ENCODE measurements around the gene MYO6. TPM values are rescaled to one million over a fixed set of nuclear protein-coding genes. Genes with fewer than 3 reads are reported as not detected.
A peak's percentile ranks its signal among the peaks of the same experiment; 100 is the strongest.

MYO6 gene
- polyA plus RNA-seq, 5 donors = 21.4 to 32.1 (median 26.6) TPM

DNA sequence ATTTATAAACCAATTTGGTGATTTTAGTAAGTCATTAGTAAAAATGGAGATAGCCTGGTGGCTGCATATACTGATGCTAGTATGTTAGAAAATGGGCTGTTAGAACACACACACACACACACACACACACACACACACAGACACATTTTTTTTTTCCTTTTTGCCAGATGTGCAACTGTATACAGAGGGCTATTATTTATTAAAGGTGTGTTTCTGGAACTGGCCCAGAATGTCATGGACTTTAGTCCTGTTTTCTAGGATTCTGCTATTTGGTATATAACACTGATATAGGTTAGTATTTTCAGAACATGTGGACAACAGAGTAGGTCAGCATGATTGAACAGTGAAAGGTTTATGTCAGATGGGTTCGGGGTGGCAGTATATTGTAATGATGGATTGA, 12.4 kb downstream of the MYO6 start:
- no peak for DNase-seq

DNA sequence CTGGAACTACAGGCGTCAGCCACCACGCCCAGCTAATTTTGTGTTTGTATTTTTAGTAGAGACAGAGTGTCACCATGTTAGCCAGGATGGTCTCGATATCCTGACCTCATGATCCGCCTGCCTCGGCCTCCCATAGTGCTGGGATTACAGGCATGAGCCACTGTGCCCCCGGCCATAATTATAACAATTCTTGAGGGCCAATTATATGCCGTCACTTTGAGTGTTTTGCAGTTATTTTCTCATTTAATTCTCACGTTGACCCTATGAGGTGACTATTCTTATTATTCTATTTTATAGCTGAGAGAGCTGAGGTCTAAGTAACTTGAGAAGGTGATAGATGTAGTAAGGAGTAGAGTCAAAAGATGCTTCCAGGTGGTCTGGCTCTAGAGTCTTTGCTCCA, 13.0 kb downstream of the MYO6 start:
- DNase-seq = no peak

DNA sequence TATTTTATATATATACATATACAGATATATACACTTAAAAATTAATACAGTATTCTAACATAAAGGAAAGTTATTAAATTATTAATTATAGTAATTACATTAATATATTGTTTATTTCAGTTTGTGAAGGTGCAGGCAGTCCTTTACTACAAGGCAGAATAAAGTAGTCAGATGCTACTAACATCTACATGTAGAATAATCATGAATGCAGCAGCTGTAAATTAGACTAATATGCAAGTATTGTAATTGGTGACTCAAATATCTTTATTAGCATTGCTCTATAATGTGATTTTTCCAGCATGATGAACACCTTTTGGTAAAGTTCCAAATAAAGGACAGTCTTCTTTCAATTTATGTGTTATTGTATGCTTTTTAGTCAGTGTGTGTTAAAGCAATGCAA, 17.3 kb downstream of the MYO6 start:
- DNase-seq = no peak

DNA sequence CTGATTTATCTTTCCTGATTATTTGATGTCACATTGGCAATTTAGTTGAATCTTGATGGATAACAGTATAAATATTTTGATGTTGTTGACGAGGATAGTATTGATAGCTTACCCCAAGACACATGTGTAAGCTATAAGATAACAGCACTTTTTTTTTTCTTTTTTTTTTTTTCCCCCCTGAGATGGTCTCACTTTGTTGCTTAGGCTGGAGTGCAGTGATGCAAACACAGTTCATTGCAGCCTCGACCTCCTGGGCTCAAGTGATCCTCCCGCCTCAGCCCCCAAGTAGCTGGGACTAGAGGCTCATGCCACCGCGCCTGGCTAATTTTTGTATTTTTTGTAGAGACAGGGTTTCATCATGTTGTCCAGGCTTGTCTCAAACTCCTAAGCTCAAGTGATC, 21.8 kb downstream of the MYO6 start:
- no peak for DNase-seq

DNA sequence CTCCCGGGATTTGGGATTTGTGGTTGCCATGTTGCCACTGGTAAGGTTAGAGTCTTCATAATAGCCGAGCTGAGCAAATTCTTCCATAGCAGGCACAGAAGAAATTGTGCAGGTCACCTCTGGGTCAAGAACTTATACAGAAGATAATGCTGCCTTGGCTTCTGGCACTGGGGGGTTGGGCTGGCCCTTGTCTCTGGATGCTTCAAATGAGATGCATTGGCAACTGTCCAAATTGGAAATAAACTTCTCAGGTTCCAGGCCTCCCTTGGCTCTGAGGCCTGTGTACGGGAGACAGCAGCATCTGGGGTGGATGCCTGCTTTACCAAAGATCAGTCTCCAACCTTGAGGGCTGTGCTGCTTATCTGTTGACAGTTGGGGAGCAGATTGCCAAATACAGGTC, 26.2 kb downstream of the MYO6 start:
- DNase-seq = no peak

DNA sequence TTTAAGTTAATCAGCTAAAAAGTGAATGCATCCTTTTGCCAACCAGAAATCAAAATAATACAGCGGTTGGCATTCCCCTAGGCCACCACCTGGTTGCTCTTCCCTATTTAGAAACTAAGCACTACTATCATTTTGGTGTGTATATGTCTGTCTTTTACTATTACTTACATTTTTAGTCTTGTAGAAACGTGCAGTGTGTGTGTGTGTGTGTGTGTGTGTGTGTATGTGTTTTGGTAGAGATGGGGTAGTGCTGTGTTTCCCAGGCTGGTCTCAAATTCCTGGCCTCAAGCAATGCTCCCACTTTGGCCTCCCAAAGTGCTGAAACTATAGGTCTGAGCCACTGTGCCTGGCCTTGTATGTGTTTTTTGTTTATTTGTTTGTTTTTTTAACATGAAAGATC, 27.4 kb downstream of the MYO6 start:
- no peak for DNase-seq

DNA sequence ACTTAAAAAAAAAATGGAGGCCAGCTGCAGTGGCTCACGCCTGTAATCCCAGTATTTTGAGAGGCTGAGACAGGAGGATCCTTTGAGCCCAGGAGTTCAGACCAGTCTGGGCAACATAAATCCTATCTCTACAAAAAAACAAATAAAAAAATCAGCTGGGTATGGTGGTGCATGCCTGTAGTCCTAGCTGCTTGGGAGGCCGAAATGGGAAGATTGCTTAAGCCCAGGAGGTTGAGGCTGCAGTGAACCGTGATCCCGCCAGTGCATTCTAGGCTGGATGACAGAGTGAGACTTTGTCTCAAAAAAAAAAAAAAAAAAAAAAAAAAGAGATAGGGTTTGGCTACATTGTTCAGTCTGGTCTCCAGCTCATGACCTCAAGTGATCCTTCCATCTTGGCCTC, 29.7 kb downstream of the MYO6 start:
- DNase-seq = no peak

DNA sequence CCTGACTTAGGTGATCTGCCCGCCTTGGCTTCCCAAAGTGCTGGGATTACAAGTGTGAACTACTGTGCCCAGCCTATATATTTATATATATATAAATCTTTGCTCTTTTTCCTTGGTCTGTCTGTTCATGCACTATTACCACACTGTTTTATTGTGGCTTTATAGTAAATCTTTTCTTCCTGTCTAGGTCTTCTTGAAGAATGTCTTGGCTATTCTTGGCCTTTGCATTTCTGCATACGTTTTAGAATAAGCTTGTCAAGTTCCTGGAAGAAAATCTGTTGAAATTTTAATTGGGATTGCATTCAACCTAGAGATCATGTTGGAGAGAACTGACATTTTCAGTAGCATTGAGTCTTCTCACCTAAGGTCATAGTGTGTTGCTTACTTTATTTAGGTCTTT, 37.1 kb downstream of the MYO6 start:
- no peak for DNase-seq

DNA sequence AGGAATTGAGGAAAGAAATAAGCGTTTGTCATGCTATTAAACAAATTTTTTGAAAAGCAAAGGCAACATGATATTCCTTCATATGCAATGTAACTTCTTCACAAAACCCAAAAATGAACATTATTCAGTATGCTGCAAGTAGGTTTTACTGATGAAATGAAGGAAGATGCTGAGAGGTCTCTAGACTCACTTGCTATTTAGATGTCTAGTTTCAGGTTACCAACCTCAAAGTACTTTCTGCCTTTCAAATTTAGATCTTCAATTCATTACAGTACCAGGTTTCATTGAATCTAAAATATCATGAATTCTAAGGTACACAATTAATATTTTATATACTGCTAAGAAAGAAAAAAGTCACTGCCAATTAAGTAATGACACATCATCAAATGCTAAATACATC, 39.9 kb downstream of the MYO6 start:
- no peak for DNase-seq

DNA sequence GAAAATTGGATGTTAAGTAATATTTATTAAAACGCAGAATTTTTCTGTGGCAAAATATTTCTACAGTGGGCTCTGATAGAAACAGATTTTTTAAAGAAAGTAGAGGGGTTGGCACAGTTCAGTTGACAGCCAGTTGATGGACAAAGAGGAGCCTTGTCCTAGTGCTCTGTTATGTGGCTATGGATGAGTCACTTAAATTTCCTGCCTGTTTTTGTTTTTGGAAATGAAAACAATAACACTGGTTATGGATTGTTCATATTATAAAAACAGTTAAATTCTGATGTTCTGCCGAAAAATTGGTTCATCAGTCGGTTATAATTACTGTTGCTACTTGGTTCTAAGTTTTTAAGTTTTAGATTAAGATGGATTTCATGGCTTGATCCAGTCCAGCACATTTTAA, 42.8 kb downstream of the MYO6 start:
- no peak for DNase-seq

DNA sequence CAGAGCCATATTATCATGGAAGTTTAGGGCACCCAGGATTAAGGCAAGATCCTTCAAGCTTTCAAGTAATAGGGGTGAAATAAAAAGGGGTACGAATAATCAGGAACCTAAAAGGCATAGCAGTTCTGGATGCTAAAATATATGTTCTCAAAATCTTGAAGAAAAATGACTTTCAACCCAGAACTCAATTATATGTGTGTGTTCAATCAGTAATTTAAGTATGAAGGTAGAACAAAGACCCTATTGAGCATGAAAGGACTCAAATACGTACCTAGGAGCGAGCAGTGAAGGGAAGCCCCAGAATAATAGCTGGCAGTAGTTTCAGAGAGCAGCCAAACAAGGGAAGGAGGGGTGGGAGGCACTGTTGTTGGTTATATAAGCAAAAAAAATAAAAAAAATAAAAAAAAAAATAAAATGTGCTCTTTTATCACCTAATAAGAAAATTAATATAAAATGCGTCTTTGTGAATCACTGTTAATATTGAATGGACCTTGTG, 45.4 kb downstream of the MYO6 start:
- DNase-seq = no peak

DNA sequence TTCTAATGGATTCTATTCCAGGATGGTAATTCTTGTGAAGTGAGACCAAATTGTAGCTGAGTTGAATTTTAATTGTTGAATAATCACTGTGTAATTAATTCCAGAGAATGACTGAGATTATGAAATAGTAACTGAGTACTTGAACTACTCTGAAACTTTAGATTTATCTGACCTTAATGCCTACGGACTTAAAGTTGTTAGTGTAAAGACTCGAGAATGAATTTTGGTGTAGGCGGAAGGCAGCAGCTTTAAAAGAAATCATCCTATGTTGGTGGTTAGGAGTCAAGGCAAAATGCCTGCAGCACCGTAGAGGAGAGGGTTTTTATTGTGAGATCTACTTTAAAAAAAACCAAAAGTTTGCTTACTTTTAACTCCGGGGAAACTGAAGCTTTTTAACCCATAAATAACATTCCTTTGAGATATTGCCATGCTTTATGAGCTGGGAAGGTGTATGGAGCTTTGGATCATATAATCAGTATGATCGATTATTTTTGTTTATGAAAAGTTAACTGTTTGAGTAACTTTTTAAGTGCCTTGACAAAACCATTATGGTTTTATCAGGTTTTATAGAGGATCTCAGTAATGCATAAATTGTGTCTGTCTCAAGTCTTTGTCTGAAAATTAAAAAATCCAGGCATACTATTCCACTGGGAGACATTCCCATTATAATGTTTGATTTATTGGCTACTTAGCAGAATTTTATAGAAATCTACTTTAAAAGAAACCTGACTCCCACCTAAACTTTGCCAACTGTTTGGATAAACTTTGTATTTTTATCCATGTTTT, 46.1 kb downstream of the MYO6 start:
- no peak for DNase-seq

DNA sequence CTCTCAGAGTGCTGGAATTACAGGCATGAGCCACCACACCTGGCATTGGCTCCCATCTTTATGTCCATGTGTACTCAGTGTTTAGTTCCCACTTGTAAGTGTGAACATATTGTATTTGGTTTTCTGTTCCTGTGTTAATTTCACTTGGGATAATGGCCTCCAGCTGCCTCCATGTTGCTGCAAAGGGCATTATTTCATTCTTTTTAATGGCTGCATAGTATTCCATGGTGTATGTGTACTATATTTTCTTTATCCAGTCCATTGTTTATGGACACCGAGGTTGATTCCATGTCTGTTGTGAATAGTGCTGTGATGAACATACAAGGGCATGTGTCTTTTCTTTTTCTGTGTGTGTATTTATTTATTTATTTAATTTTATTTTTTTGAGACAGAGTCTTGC, 47.7 kb downstream of the MYO6 start:
- DNase-seq = no peak

DNA sequence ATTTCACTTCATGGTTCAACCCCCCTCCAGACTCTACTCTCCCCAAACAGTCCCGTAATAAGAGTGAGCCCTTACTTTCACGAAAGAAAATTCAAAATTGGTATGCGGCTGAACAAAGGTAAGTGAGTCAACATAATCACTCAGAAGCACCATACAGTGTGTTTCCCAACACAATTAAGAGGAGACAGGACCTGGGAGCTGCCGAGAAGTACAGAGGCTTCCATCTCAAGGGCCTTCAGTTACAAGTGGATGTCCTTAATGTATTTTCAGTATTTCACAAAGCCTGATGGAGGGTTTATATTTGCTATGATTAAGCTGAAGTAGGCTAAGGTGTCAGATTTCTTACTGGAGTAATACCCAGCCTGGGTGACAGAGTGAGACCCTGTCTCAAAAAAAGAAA, 51.1 kb downstream of the MYO6 start:
- peak; percentile 3 to 11 for DNase-seq

DNA sequence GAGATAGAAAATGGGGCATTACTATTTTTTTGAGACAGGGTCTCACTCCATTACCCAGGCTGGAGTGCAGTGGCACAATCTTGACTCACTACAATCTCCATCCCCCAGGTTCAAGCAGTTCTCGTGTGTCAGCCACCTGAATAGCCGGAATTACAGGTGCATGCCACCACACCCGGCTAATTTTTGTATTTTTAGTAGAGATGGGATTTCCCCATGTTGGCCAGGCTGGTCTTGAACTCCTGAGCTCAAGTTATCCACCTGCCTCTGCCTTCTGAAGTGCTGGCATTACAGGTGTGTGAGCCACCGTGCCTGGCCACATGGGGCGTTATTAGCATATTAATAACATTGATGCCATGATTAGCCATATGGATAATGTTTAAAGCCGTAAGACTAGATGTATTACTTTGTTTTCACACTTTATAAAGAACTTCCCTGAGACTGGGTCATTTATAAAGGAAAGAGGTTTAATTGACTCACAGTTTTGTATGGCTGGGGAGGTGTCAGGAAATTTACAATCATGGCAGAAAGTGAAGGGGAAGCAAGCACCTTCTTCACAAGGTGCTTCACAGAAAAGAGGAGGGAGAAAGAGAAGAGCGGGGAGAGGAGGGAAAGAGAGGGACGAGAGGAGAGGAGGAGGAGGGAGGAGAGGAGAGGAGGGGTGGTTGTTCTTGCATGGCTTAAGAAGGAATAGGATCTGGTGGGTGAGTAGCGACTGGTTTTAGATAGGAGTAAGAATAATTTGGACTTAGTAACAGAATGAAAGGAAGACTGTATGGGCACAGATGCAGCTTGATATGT, 51.9 kb downstream of the MYO6 start:
- DNase-seq = no peak

DNA sequence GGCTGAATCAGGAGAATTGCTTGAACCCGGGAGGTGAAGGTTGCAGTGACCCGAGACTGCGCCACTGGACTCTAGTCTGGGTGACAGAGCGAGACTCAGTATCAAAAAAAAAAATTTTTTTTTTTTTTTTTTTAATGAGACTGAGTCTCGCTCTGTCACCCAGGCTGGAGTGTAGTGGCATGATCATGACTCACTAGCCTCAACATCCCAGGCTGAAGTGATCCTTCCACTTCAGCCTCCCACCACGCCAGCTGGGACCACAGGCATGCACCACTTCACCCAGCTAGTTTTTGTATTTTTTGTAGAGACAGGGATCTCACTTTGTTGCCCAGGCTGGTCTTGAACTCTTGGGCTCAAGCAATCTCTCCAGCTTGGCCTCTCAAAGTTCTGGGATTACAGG, 53.3 kb downstream of the MYO6 start:
- DNase-seq = no peak

DNA sequence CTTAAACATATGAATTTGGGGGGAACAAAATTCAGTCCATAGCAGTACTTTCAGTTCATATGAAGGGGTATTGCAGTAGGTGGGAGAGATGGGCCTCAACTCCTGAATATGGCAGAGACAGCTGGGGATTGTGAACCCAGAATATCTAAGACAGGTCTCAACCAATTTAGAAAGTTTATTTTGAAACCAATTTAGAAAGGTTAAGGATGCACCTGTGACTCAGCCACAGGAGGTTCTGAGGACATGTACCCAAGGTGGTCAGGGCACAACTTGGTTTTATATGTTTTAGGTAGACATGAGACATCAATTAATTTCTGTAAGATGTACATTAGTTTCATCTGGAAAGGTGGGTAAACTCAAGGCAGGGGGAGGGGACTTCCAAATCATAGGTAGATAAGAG, 59.5 kb downstream of the MYO6 start:
- DNase-seq = no peak

DNA sequence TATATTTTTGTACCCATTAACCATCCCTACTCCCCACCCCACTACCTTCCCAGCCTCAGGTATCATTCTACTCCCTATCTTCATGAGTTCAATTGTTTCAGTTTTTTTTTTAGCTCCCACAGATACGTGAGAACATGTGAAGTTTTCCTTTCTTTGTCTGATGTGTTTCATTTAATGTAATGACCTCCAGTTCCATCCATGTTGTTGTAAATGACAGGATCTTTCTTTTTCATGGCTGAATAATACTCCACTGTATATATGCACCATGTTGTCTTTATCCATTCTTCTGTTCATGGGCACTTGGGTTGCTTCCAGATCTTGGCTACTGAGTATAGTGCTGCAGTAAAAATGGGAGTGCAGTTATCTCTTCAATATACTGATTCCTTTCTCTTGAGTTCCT, 63.5 kb downstream of the MYO6 start:
- DNase-seq = no peak

DNA sequence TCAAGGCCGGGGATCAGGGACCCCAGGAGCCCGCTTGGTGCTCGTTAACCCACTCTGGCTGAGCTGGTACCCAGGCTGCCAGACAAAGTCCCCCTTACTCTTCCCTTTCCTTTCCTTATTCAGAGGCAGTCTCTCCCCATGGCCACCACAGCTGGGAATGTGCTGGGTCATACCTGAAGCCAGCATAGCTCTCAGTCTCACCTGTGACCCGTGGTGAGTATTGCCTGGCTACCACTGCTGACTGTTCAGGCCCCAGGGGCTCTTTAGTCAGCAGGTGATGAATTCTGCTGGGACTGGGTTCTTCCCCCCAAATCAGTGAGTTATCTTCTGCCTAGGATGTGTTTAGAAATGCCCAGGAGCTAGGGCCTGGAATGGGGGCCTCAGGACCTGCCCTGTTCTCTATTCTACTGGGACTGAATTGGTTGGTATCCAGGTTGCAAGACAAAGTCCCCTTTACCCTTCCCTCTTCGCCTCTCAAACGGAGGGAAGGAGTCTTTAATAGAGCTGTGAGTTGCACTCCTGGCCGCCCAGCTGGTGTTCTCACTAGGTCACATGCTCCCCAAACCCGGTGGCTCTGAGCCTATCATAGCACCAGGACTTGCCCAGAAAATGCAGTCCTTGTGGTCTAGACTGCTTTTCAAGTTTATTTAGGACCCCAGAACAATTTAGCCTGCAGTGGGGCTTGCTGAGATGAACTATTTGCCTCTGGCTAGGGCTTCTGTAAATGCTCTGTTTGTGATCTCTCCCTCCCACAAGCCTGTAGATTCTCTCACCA, 64.6 kb downstream of the MYO6 start:
- DNase-seq = no peak

DNA sequence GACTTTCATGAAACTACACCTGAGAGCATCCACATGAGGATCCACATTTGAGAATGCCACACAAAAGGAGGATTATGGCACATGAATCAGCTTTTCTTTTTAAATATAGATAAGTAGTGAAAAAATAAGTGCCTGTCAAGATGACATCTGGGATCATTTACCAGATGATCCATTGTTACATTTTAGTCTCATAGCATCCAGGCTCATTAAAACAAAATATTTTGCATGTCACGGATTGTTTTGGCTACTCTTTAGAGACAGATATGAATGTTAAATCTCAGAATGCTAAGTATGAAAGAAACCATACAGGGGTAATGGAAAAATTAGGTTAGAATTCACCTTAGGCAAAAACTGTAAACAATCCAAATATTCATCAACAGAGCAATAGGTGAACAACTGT, 66.7 kb downstream of the MYO6 start:
- no peak for DNase-seq

DNA sequence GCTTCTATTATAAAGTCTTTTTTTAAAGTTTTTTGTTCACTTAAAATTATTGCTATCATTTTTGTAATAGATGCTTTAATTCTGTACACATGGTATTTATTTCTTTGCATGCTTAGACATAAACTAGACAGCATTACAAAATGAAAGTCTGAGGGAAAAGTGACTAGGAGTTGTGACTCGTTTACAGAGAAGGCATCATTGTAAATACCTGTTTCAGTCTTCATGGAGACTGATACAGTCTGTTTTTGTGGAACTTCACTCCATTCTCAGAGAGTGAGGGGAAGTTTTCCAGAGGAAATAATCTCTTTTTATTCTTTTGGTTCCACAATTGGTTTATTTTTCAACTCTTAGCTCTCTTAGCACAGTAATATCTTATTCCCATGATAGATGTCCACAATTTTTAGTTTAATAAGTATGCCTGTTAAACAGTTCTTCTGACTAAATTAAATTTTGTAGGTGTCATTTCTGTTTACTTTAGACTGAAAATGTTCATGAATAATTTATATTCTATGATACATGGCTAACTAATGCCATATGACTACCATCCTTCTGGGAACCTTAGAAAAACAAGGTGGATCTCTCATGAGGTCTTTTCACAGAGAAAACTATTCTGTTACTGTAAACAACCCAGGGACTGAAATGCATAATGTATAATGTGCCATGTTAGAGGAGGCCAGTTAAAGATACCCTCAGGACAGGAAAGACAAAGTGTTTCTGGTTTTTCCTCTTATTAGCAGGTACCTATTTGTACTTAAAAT, 69.2 kb downstream of the MYO6 start:
- DNase-seq = no peak
